SIG-M5 (cell line): ENCODE results near the gene NF2.

Source experiments
- DNase-seq: peaks from one replicate; lab custom pipeline; 2025; lab: John Stamatoyannopoulos, UW

NF2 gene

DNA sequence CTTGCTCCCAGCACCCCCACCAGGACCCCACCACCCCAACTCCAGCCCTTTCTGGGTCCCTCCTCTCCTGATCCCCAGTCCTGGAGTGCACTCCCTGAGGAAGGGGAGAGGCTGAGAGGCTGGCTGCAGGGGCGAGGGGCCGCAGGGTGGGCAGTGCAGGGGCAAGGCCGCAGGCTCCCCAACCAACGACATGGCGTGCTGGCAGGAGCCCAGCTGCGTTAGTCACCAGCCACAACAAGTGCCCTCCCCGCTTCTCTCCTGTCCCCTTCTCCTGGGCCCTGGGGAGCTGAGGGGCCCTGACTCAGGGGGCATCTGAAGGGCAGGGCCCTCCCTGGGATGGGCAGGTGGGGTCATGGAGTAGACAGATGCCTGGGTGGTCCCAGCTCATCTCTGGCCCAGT is 118.7 kb downstream of the NF2 start:
- no peak for DNase-seq

DNA sequence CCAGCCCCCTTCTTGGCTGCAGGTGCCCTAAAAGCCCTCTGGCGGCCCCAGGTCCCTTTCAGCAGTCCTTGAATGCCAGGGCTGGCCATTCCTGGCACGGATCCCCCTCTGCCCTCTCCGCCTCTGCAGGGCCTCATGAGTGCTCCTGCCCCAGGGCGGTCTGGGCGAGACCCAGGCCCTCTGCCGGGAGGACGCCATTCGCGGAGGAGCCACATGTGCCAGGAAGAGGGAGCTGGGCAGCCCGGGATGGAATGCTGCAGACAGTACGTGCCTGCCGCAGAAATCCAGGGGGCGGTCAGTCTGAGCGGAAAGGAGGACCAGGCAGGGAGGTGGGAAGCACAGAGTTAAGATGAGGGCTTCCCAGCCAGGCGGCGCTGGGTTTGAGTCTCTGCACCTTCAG is 119.2 kb downstream of the NF2 start:
- no peak for DNase-seq

DNA sequence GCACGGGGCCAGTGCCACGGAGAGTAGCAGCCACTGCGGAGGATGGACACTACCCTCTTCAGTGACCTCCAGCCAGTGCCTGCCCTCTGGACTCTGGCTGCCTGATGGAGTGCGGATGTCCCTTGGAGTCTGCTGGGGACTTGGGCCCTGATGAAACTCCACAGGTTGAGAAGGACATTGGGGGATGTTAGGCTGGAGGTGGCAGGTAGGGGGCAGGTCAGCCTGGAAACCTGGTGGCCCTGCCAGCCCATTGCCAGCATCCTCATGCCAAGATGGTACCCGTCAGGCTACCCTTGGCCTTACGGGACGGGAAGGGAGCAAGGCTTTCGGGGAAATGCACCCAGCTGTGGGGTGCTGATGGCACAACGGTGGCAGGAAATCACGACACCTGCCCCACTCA is 120.3 kb downstream of the NF2 start:
- no peak for DNase-seq

DNA sequence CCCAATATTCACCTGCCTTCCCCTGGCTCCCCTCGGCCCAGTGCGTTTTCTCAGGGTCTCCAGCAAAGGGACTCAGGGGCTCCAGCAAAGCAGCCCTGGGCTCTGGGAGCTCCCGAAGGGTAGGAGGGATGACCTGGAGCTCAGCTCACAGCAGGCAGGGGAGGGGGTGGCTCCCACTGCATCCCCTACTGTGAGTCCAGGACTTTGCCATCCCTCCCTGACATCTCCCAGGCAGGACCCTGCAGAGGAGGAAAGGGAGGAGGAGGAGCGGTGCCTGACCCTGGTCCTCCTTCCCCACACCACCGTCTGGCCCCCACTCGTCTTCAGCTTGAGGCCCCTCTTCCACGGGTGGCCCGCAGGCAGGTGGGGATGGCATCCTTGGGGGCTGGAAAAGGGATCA is 121.4 kb downstream of the NF2 start:
- DNase-seq = no peak

DNA sequence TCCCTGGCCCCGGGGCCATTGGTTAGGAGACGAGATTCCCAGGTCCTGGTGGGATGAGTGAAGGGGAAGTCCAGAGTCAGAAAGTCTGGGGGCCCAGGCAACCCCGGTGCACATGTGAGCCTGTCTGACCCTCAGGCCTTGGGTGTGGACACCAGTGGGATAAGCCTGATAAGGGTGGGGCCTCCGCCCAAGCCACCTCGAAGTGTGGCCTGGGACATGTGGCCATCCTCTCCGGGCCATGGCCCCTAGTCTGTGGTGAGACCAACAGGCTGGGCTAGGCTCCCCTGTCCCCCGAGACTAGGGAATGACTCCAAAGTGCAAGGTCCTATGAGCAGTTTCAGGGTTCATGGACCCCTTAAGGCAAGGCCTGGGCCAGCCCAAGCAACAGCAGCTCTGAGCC is 122.7 kb downstream of the NF2 start:
- no peak for DNase-seq

DNA sequence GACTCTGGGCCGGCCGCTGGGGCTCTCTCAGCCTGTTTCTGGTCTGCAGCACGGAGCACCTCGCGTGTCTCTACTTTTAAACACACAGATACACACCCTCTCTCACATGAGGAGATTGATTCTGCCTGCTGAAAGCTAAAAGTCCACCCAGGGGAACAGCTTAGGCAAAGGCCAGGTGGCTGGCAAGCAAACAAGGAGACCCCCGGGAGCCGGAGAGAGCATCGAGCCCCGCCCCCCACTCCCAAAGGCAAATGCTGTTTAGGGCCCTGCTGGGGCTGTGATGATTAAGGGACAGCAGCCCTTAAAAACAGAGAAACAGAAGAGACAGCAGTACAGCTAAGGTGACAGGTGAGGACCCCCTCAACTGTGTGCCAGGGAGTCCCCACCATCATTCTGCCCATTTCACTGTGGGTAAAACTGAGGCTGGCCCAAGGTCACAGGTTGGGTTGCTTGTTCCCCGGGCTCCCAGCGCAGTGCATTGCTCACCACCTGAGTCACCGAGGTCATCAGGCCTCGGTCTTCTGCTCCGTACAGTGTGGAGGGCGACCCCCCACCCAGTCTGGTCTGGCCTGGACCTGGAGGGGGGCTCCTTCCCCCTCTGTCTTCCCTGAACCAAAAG is 123.2 kb downstream of the NF2 start:
- DNase-seq = no peak

DNA sequence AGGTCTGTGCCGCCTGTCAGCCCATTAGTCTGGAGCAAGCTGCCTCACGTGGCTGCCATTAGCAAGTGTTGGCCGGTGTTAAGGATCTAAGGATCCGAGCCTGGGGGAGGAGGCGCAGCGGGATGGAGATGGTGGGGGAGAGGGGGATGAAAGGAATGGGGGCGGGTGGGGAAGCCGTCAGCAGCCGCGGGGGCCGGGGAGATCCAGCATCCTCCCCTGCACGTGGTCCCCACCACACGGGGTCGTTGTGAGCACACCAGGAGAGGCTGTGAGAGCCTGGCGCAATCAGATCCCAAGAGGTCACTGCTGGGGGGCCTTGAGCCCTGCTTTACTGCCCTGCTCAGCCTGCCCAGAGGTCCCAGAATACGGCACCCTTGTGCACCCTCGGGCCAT is 123.7 kb downstream of the NF2 start:
- no peak for DNase-seq

DNA sequence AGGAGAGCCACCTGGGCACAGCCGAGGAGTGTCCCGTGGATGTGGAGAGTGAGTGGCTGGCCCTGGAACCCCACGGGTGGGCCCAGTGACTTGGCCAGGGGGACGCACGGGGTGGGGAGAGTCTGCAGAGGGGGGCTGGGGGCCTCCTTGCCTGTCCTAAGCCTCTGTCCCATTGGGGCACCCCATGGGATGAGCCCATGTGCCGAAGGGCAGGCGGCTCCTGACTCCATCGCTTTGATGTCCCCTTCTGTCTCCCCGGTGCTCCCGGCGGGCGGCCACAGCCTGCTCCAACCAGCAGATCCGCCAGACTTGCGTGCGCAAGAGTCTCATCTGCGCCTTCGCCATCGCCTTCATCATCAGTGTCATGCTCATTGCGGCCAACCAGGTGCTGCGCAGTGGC is 125.7 kb downstream of the NF2 start:
- no peak for DNase-seq

DNA sequence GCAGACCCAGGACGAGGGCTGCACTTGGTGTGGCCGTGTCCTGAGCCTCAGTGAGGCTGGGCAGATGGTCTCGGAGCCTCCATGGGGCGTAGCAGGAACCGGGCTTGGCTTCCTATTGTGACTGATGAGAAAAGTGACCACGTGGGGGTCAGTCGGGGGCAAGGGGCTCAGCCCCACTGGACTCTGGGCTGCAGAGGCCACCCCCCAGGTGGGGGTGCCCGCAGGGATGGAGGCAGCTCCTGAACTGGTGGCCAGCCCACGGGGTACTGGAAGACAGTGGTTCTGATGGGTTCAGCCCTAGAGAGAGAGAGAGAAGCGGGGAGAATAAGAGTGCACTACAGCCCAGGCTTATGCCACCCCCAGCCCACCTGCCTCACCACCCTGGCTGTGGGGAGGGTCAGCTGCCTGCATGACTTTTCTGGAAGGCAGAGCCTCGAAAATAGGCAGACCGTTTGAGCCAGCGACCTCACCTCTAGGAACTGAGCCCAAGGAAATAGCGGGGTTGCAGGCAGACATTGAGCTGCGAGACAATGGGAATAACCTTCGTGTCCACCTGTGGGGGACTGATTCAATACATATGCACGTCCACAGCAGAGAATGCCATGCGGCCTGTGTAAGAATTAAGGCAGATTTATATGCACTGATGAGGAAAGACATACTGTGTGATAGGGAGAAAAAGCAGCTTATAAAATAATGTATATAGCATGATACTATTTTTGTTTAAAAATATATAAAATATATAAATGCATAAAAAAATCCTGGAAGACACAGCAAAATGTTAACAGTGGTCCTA is 127.8 kb downstream of the NF2 start:
- no peak for DNase-seq

DNA sequence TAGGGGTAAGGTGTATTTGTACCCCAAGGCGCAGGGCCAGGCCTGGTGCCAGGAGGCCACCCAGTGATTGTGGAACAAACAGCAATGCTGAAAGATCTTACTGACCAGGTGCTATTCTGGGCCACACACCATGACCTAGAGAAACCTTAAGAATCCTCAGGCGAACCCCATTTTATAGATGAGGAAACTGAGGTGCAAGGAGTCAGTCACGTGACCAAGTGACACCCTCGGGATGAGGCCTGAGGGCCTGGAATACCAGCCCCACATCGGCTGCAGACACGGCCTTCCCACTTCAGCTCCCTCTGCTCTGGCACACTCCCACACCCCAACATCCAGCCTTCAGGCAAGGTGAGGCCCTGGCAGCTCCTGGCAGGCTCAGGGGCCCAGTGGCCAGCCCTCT is 129.4 kb downstream of the NF2 start:
- DNase-seq = no peak

DNA sequence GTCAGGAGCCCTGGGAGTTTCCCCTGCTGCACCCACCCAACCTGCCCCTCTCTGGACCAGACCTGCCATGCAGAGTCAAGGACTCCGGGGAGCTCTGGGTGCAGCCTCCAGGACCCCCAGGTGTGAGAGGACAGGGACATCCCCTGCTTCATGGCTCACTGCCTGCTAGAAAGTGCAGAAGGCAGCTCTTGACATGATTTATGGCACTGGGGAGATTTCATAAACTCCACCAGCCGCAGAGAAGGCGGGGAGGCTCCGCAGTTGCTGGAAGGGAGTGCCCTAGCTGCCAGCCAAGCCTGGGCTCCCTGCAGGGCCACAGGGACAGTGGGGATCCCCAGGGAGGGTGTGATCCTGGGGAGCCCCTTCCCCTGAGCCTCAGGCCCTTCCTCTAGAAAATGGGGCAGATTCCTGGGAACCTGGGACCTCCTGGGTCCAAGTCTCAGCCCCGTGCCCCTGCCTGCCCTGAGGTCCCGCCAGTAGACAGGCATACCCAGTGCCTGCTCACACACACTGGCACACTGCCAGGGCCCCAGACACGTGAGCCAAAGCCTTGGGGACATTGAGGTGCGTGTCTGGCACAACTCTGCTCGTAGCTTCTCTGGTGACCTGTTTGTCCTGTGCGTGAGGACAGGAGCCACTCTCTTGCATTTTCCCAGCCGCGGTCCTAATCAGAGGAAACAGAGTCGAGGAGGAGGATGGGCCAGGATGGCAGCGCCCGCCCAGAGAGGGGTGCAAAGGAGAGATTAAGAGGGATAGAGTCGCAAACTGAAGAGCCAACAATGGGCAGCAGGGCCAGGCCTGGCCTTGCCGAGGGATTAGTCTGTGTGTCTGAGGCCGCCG is 130.1 kb downstream of the NF2 start:
- DNase-seq = no peak

DNA sequence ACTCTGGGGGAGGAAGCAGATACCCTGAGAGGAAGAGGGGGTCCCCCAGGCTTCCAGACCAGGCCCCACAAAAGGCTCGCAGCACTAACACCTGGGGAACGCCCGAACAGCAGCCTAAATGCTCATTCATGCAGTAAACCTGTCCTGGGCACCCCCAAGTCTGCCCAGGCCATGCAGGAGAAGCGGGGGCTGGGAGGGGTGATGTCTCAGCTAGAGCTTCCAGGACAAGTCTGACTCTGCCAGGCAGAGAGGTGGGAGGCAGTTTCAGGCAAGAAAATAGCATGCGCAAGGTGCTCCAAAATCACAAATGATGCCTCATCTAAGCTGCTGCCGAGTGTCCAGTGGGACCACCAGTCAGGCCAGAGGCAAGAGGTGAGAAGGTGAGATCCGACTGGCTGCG is 131.0 kb downstream of the NF2 start:
- DNase-seq = no peak

DNA sequence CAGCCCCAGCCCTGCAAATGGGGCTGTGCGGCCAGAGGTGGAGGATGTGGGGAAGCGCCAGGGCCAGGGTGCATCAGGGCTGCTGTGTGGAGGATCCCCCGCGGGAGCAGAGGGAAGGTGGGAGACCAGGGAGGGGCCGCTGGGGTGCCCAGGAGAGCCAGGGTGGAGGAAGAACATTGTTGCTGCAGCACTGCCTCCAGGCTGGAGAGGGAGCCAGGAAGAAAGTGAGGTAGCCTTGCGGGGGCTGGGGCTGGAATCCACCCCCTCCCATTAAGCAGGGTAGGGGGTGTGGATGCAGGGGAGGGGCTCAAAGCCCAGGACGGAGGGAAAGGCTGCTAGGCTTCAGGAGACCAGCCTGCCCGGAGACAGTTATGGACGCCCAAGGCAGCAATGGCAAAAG is 131.4 kb downstream of the NF2 start:
- no peak for DNase-seq

DNA sequence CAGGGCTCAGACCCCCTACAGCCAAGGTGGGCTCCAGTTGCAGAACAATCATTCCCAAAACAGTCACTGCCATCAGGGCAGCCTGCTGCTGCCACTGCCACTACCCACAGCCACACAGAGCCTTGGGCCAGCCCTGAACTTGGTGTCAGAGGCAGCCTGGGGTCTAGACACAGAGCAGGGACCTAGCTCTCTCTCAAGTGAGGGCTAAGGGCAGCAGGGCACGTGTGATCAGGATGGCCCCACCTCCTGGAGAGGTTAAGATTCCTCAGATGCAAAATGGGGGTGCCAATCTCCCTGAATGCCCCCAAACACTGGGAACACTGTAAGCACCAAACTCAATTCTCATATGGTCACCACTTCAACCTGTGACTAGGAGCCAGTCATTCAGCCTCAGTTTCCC is 132.0 kb downstream of the NF2 start:
- no peak for DNase-seq

DNA sequence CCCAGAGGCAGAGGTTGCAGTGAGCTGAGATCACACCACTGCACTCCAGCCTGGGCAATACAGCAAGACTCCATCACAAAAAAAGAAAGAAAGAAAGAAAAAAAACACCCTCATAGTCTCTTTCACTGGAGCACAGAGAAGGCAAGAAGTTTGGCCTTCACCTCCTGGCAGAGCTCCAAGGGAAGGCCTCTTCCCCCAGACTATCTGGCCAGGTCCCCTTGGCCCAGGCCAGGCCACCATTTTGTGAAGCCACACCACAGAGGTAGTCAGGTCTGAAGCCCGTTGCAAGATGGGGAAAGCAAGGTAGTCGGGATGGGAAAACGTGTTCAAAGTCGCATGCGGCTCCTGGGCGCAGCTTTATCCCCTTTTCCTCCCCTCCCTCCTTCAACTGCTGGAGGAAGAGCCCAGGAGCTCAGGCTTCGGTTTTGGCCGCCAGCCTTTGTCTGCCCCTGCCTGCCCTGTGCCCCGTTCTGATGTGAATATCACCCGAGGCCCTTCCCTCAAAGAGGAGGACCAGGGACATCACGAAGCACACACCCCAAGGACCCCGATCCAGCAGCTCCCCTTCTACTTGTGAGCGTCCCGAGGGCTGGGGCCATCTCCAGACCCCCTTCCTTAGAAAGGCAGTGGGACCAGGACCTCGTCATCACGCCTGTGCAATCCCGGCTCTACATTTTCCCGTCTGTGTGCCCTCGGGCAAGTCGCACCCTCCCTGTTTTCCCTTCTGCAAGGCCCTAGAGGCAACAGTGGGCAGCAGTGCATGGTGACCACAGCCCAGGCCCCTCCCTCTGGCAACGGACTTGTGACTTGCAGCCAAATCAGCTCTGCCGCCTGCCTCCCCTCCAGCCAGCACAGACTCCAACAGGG is 134.1 kb downstream of the NF2 start:
- no peak for DNase-seq

DNA sequence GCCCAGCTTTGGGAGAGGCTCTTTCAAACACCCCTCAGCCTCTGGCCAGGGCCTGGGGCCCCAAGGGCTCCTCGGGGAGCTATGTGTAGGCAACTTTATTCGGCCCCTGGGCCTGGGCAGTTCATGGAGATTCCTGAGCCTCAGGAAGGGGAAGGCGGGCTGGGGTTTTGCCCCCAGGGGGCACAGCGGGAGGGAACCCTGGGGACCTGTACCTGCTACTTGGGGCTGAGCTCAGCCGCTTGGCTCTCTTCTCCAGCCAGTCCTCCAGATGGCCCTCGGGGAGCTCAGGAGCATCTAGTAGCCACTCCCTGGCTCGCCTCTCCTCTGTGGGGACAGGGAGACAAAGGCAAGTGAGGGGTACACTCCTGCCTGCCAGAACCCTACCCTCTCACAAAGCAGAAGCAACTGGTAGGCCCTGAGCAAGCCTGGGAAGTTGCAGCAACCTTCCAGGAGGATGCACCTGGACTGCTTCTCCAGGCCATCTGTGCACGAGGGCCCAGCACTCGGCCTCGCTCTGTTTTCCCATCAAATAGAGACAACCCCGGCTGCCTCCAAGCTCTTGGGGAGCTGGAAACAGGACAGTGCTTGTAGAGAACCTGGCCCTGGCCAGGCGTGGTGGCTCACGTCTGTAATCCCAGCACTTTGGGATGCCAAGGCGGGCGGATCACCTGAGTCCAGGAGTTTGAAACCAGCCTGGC is 134.8 kb downstream of the NF2 start:
- no peak for DNase-seq

DNA sequence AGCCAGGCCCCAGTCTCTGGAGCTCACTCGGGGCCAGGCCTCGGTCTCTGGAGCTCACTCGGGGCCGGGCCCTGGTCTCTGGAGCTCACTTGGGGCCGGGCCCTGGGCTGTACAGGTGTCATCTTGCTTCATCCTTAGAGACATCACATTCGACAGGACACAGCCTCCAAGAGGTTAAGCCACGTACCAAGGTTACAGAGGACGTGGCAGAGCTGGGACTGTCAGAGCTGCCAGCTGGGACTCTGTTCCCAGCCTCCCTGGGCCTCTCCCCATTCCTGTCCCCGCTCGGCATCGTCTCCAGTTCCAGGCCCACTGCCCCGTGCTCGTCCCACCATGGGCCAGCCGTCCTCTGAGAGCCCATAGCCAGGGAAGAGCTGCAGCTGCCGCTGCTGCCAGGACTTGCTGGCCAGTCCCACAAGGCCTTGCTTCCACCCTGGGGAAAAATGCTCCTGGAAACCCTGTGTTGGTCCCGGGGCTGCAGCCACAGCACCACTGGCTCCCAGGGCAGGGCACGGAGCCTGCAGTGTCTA is 136.0 kb downstream of the NF2 start:
- no peak for DNase-seq

DNA sequence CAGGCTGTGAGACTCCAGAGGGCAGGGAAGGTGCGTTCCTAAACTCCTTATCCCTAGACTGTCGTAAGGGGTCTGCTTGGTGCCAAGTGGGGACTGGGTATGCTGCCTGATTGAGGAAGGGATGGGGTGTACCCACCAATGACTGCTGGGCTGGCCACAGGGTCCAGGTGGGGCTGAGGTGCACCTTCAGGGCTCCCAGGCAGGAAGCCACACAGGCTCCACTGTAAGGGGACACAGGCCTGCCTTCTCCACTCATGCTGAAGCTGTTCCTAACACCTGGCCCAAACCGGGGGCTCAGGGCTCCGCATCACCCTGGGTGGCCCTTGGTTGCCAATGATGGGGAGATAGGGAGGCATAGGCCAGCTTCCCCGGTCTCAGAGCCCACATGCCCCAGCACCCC is 136.8 kb downstream of the NF2 start:
- no peak for DNase-seq

DNA sequence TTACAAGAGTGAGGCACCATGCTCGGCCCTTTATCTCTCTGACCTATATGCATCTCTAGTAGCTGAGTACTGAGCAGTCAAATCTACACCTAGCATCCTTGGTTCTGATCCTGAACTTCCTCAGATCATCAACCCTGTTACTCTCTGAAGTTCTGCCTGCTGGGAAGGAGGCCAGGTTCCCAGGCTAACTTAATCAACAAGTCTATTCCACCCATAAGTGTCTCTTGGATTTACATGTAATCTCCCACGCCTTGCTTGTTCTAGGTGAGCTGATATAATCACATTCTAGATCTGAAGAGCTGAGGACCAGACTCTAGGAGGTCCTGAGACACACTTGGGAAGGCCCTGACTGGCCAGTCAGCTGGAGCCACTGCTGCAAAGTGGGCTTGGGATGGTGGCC is 138.5 kb downstream of the NF2 start:
- no peak for DNase-seq

DNA sequence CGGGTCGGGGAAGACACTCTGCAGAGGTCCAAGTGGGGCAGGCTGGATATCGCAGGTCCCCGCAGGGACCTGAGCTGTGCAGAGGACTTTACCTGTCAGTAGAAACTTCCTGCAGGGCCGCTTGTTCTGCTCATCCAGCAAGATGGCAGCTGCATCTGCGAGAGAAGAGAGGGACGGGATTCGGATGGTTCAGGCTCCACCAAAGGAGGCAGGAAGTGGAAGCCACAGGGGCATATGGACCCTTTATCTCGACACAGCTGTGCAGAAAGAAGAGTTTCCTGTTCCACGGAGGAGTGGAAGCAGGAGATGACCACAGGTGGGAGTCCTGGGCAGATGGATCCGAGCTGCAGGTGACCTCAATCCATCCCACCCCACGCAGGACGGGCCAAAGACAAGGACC is 138.9 kb downstream of the NF2 start:
- no peak for DNase-seq

DNA sequence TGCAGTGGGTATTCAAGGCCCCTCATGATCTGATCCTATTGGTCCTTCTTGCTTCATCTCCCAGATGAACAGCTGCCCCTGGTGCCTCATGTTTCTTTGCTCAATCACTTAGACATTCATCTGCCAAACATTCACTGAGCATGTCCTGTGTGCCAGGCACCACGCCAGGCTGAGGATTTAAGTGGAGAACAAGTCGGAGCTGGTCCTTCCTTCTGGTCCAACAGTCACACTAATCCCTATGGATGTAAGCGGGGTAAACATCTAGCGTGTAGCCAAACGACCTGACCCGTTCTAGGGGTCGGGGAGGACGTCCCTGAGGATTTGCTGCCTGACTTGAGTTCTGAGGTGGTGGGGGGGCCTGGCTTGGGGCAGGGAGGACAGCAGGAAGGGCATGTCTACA is 141.5 kb downstream of the NF2 start:
- DNase-seq = no peak
